HG02970 (cell line): ENCODE results near the gene SPATS2.

Experiments
- ATAC-seq: cut with Tn5 transposase; IDR thresholded peaks from one replicate; pipeline ENCODE4 v1.9.1; 2021; ENCODE audit warnings: mild to moderate bottlenecking, moderate library complexity, moderate number of reproducible peaks; ENCODE audit not compliant: unreplicated experiment, low FRiP score

Gene SPATS2

DNA sequence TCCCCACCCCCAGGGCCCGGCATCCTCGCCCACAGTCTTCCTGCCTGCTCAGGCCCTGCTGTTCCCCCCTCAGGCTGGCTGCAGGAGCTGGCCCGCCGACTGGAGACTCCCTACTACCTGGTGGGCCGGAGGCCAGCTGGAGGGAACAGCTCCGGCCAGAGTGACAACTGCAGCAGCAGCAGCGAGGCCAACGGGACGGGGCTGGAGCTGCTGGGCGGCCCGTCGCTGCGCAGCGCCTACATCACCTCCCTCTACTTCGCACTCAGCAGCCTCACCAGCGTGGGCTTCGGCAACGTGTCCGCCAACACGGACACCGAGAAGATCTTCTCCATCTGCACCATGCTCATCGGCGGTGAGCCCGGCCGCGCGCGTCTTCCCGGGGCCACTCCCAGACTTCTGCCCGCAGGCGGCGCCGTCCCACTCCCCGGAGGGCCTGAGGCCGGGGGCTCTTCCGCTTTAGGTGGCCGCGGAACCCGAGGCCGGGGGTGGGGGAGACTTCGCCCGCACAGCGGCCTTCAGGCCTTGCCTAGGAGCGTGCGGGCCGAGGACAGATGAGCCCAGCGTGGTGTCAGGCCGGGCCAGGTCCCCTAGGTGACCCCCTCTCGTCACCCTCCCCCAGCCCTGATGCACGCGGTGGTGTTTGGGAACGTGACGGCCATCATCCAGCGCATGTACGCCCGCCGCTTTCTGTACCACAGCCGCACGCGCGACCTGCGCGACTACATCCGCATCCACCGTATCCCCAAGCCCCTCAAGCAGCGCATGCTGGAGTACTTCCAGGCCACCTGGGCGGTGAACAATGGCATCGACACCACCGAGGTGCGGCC lies 181.8 kb downstream of the SPATS2 start:
- no peak for ATAC-seq

DNA sequence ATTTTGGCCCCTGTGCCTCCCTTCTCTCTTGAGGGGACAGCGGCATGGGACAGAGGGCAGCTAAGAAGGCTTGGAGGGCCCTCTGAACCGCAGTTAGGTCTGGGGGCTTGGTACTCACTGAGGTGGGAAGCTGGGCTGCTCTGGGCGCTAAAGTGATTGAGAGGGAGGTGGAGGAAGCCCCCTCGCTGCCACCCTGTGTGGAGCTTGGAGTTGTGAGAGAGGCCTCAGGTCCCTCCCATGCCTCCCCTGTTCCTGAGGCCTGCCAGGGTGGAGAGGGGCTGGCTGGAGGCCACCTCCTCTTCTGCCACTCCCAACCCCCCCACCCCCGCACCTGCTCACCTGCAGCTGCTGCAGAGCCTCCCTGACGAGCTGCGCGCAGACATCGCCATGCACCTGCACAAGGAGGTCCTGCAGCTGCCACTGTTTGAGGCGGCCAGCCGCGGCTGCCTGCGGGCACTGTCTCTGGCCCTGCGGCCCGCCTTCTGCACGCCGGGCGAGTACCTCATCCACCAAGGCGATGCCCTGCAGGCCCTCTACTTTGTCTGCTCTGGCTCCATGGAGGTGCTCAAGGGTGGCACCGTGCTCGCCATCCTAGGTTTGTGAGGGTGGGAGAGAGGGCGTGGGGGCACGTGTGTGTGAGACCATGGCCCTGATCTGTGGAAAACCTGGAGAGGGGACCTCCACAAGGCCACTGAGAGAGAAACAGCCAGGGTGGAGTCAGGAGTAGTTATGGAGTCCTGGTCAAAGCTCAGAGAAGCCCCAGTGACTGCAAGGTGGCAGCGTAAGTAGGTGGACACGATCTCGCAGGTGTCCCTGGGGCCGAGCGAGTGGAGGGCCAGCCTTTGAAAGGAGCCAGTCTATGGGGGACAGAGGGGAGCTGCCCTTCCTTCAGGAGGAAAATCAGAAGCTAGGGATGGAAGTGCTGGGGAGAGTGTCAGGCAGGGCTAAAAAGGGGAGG lies 182.8 kb downstream of the SPATS2 start:
- ATAC-seq: no peak

DNA sequence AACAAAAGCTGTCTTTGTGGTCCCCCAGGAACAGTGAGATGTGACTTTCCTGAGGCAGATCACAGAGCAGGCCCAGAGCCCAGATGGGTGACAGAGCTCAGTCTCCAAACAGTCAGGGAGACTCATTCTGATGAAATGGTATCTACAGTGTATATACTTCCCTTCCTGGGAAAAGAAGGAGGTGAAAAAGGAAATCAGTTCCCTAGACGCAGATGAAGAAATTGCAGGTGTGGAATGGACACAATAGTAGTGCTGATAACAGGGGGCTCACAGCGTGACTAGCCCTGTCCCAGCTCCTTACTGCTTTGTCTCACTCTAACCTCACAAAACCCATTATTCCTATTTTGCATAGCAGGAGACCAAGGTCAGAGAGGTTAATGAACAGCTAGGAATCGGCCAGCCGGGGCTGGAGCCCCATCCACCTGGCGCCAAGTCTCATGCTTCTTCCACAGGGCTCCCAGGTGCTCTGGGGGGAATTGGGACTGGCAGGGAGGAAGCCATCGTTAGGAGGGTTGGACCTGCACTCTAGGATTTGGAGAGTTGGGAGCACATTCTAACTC lies 183.5 kb downstream of the SPATS2 start:
- no peak for ATAC-seq

DNA sequence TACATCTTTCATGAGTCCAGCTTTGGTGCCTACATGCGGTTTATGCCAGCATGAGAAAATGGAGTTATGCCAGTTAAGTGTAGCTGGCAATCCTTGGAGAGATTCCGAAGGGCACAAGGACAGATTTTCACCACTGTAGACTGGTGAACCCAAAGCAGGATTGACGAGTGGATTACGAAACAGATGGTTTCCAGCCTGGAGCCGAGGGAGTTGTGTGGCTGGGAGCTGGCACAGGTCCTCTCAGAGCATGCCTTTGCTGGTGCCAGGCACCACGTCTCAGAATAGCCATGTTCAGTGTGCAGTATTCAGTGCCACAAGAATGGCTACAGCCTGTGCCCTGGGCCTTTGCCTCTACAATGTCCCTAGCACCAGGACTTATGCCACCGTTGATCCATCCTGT lies 184.8 kb downstream of the SPATS2 start:
- no peak for ATAC-seq

DNA sequence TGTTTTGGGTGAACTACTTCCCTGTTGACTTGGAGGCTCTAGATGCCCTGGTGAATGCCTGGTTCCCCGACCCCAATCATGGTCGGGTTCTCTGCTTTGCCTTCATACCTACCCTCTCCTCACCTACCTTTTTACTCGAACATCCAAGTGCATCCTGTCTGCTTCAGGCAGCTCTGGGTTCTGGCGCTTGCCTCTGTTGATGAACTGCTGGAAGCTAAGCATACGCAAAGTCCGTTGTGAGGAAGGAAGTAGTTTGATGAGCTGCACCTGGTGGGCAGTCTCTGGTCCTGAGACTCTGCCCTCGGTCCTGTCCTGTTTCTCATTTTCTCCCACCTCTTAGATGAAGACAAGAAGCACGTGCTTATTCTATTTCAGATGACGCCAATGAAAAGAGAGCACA lies 185.2 kb downstream of the SPATS2 start:
- no peak for ATAC-seq

DNA sequence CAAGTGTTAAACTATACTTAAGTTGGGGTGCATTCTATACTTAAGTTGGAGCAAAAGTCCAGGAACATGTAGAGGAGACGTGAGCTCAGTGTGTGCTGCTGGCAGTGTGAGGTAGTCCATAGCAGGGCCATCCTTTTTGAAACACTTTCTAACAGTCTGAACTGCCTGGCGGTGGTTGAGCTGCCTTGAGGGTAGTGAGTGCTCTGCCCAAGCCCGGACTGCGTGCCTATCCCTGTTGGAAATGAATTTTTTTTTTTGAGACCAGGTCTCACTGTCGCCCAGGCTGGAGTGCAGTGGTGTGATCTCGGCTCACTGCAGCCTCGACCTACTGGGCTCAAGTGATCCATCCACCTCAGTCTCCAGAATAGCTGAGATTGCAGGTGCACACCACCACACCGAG lies 185.6 kb downstream of the SPATS2 start:
- ATAC-seq: no peak

DNA sequence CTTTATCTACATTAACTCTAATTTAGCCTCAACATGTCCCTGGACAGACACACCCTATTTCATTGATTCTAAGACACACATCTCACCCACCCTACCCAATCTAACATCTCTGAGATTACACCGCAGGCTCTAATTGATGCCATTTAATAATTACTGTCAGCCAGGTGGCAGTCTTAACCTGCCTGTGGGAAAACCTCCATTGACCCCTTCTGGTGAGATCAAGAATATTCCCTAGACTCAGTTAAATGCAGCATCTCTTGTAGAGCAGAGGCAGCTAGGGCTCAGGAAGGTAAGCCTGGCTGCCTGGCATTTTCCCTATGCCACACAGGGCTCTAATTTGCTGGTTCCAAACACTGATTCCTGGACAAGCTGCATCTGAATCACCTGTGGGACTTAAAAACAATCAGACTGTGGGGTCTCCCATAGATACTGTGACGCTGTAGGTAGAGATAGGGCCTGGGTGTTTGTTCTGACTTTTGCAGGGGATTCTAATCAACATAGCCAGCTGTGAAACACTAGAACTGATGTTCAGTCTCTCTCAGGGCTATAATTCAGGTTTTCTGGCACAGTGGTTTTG lies 186.3 kb downstream of the SPATS2 start:
- ATAC-seq: no peak

DNA sequence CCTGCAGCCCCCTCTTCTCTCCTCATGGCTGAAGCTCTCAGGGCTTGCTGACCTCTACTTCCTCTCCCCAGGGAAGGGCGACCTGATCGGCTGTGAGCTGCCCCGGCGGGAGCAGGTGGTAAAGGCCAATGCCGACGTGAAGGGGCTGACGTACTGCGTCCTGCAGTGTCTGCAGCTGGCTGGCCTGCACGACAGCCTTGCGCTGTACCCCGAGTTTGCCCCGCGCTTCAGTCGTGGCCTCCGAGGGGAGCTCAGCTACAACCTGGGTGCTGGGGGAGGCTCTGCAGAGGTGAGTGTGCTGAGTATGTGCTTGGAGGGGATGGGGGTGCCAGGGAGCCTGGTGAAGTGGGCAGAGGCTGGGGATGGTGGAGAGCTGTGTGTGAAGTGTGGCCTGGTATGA lies 187.0 kb downstream of the SPATS2 start:
- no peak for ATAC-seq

DNA sequence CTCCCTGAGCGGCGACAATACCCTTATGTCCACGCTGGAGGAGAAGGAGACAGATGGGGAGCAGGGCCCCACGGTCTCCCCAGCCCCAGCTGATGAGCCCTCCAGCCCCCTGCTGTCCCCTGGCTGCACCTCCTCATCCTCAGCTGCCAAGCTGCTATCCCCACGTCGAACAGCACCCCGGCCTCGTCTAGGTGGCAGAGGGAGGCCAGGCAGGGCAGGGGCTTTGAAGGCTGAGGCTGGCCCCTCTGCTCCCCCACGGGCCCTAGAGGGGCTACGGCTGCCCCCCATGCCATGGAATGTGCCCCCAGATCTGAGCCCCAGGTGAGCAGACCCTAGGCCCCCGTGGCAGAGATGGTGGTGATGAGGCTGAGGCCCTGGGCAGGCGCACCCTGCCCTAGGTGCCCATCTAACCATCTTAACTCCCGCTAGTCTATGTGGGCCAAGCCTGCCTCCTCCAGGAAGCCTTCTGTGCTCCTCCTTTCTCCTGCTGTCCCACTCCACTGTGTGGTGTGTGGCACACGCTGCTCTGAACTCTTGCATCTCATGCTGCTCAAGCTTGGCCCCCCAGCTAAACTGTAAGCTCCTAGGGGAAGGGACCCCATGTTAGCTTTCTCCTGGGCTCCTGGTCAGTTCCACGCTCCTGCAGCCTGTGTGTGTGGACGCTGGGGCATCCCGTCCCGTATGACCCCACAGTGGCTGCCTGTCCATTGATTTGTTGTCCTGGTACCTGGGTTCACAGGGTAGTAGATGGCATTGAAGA lies 188.5 kb downstream of the SPATS2 start:
- ATAC-seq: no peak

DNA sequence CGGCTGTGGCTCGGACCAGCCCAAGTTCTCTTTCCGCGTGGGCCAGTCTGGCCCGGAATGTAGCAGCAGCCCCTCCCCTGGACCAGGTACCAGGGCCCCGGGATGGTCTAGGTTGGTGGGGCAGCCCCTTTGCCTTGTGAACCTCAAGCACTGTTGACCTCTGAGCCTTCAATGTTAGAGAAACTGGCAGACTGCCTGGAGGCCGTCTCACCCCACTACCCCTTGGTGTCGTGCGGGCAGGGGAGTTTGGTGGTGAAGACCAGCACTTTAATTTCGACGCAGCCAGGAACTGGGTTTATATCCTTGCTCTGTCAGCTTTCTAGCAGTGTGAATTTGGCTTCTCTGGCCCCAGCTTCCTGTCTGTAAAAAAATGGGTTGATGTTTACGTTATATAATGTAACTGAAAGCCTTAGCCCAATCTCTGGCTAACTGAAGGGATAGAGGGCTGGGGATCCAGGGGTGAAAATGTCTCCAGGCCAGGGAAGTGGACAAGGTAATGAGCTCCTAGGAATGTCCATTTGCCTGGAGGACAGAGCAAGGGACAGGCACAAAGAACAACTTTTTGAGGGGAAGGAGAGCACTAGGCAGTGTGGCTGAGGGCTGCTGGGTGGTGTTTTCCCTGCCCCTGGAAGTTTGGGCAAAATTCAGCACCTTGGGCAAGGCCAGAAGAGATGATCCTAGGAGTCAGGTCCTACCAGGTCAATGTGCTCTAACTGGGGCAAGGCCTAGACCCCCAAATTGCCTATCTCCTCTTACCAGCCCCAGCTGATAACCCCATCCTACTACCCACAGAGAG lies 189.3 kb downstream of the SPATS2 start:
- no peak for ATAC-seq

DNA sequence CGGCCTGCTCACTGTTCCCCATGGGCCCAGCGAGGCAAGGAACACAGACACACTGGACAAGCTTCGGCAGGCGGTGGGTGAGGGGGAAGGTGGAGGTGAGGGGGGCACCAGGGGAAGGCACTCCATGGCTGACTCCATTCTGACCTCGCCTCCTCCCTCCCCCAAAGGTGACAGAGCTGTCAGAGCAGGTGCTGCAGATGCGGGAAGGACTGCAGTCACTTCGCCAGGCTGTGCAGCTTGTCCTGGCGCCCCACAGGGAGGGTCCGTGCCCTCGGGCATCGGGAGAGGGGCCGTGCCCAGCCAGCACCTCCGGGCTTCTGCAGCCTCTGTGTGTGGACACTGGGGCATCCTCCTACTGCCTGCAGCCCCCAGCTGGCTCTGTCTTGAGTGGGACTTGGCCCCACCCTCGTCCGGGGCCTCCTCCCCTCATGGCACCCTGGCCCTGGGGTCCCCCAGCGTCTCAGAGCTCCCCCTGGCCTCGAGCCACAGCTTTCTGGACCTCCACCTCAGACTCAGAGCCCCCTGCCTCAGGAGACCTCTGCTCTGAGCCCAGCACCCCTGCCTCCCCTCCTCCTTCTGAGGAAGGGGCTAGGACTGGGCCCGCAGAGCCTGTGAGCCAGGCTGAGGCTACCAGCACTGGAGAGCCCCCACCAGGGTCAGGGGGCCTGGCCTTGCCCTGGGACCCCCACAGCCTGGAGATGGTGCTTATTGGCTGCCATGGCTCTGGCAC lies 190.1 kb downstream of the SPATS2 start:
- ATAC-seq: no peak

DNA sequence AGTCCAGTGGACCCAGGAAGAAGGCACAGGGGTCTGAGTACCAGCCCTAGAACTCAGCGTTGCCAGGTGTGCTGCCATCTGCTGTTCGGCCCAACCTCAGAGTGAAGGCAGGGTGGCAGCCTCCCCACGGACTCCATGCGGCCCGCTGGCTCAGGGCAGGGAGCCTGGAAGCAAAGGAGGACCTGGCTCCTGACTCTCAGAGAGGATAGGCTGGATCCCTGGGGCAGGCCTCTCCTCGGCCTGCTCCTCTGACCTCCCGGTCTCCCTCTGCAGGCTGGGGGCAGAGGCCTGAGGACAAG lies 190.6 kb downstream of the SPATS2 start:
- ATAC-seq: no peak

DNA sequence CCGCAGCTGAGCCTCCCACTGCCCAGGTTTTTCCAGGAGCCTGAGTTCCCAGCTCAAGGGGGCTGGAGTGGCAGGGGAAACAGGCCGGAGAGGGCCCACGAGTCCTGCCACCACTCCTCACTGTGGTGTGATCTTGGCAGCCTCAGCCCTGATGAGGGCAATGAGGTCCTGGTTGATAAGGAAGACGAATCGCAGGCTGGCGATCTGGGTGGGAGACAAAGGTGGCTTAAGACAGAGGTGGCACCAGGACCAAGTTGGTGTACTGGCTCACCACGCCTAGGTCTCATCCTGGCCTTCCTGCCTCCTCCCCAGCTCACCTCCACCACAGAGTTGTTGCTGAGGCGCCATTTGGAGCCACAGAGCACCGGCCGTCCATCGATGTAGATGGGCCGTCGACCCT lies 191.3 kb downstream of the SPATS2 start:
- ATAC-seq: no peak

DNA sequence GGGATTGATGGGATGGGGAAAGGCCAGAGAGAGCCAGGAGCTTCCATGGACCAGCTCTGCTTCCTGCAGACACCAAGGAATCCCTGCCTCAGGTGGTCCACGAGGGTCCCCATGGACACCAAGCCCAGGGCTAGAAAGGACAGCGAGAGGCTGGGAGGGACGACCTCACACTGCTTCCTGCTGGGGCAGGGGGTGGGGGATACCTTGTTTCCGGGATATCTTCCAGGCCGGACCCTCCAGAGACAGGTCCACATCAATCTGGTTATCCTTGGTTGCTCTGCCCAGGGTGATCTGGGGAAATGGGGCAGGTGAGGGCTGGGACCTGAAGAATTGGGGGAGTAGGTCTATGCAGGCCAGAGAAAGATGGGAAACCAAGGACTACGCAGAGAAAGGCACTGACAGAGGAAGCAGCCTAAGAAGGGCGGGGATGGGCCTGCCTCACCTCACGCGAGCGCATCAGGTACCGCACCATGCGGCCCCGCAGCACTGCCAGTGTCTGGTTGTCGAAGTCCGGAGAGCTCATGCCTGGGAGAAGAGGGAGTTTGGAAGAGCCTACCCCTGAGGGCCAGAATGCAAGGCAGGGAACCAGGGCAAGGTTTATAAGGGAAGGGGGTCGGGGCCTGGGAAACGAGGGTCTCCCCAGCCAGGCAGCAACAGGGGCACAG lies 191.9 kb downstream of the SPATS2 start:
- no peak for ATAC-seq

DNA sequence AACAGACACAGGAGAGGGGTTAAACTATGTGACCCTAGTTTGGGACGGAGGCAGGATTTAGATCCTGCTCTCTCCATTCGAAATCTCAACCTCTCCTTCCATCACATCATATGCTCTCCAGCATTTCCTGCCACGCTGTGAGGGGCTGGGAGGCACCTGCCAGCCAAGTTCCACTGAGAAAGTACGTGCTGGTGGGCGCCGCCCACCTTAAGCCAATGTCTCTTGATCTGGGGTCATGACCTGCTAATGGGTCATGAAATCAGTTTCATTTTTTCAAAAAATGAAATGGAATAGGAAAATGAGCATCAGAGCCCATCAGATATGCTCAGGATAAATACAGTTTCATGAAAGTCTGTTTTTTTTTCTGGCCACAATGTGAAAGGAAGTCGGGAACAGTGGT lies 193.4 kb downstream of the SPATS2 start:
- no peak for ATAC-seq

DNA sequence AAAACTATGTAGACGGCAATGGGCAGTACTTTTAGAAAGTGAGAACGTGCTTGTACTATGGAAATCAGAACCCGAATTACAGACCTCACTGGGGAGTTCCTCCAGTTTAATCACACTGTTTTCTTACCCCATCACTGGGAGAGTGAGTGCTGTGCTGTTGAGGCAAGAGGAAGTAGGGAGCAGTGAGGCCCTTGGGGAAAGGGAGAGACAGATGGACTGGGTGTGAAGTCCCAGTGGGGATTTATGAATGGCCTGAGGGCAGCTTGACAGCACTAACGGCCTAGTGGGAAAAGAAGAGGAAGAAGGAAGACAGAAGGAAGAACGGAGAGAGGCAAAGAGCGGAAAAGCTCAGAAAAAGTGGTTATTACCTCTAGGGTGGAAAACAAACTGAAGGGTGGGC lies 195.0 kb downstream of the SPATS2 start:
- no peak for ATAC-seq

DNA sequence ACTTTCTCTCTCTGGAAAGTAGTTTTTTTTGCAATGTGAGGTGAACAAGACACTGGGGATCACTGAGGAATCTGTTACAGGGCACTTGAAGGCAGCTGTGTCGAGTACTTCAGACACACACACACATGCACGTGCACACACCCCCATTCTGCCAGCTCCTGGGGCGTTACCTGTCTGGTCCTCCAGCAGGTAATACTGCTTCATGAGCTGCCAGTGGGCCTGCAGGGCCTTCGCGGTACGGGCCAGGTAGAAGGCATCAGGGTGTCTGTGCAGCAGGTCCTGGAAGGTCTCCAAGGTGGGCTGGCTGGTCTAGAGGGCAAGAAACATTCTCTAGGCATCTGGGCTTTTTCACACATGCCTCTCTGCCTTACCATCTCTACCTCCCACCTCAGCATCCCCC lies 195.6 kb downstream of the SPATS2 start:
- ATAC-seq: no peak

DNA sequence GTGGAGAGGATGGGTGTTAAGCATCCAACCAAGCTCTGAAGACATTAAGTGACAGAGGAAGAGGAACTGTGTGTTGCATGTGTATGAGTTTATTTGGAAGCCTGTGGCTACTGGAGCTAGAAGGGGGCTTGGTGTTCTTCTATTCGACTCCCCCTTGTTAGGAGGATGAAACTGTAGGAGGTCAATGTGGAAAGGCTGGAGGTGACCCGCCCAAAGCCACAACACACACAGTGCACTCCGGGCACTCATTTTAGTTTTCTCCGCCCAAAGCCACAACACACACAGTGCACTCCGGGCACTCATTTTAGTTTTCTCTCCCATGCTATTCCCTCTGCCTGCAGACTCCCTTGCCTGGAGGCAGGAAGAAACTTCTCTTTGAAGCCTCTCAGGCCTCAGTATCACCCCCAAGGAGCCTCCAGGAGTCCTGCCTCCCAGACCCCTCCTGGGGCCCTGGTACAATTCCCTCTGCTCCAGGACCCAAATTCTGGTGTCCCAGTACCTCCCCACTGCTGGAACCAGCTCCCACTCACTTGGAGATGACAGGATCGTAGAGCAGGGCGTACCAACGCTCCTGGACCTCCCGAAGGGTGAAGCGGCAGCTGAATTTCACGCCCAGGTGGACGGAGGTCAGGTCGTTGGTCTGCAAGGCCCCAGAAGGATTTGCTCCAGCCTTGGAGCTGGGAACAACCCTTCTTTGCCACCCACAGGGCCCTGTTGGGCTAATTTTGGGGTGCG lies 196.9 kb downstream of the SPATS2 start:
- no peak for ATAC-seq
